Fibroblast of lung (primary cell): Measurements from ENCODE around the gene PIGA. TPM values are rescaled to one million over a fixed set of nuclear protein-coding genes. Genes with fewer than 3 reads are reported as not detected.
"Not testable (repeated sequence)": the region's sequence is repeated elsewhere in the genome, so short reads cannot be mapped to it uniquely, and the experiment has no call there.

Experiments used
- DNase-seq, 2 donors: peaks; one replicate each; pipeline versions ENCODE4 v3.0.0 to v3.0.0-alpha.2; 2010; ENCODE audit warnings: low read depth in 2 of 2
- H2AFZ ChIP-seq: 2 replicates; pipeline ENCODE4 v1.5.1; 2012; ENCODE audit warnings: low read length, control low read depth, inconsistent platforms
- H3K27ac ChIP-seq: 2 replicates; pipeline ENCODE4 v1.5.1; 2011; ENCODE audit warnings: low read length, control low read depth; ENCODE audit not compliant: insufficient read depth
- H3K27me3 ChIP-seq: 2 replicates; pipeline ENCODE4 v1.5.1; 2011; ENCODE audit warnings: mild to moderate bottlenecking, low read length; ENCODE audit not compliant: control insufficient read depth, insufficient read depth
- H3K36me3 ChIP-seq: 2 replicates; pipeline ENCODE4 v1.5.1; 2011; ENCODE audit warnings: low read length; ENCODE audit not compliant: control insufficient read depth, insufficient read depth
- H3K4me1 ChIP-seq: 2 replicates; pipeline ENCODE4 v1.5.1; 2011; ENCODE audit warnings: low read length; ENCODE audit not compliant: control insufficient read depth, insufficient read depth; ENCODE audit errors: extremely low read depth
- H3K4me2 ChIP-seq: 2 replicates; pipeline ENCODE4 v1.5.1; 2011; ENCODE audit warnings: low read length, control low read depth; ENCODE audit not compliant: insufficient read depth; ENCODE audit errors: extremely low read depth
- H3K4me3 ChIP-seq, 4 experiments: fragments of 200-600 bp in 1 of 4; sonication (generic) in 1 of 4; replicated peaks in 1 of 4; 2 replicates each; pipeline ENCODE4 v1.5.1; 2011 to 2016; ENCODE audit warnings: low read length in 4 of 4, low read depth in 3 of 4, mild to moderate bottlenecking in 3 of 4, control low read depth in 2 of 4, inconsistent platforms in 1 of 4, mixed read lengths in 1 of 4; ENCODE audit not compliant: insufficient read depth in 1 of 4; ENCODE audit errors: control extremely low read depth in 1 of 4
- H3K79me2 ChIP-seq: 2 replicates; pipeline ENCODE4 v1.5.1; 2012; ENCODE audit warnings: mild to moderate bottlenecking, low read length, inconsistent platforms; ENCODE audit not compliant: control insufficient read depth, insufficient read depth
- H3K9ac ChIP-seq: 2 replicates; pipeline ENCODE4 v1.5.1; 2011; ENCODE audit warnings: mild to moderate bottlenecking, low read length, control low read depth; ENCODE audit not compliant: insufficient read depth
- H3K9me3 ChIP-seq: 2 replicates; pipeline ENCODE4 v1.5.1; 2012; ENCODE audit warnings: low read depth, low read length; ENCODE audit not compliant: control insufficient read depth, insufficient read depth
- H4K20me1 ChIP-seq: 2 replicates; pipeline ENCODE4 v1.5.1; 2011; ENCODE audit warnings: low read length; ENCODE audit not compliant: control insufficient read depth, insufficient read depth; ENCODE audit errors: extremely low read depth
- CTCF ChIP-seq, 2 donors: IDR thresholded peaks in 1 of 2; conservative IDR thresholded peaks in 1 of 2; 1 replicate in 1 of 2; 2 replicates in 1 of 2; pipeline ENCODE4 v1.5.1; 2011 to 2012; ENCODE audit warnings: low read length in 2 of 2, control low read depth in 1 of 2, inconsistent platforms in 1 of 2, low read depth in 1 of 2, mild to moderate bottlenecking in 1 of 2
- EZH2 ChIP-seq: IDR thresholded peaks from 2 replicates; pipeline ENCODE4 v1.5.1; 2012; ENCODE audit warnings: low read length, control low read depth, mild to moderate bottlenecking; ENCODE audit errors: missing control alignments
- polyA plus RNA-seq, 2 donors: library from polyadenylated mRNA; depleted of rRNA in 1 of 2; stranded (reverse) in 1 of 2; unstranded in 1 of 2; fragments of >200 nt; gene quantifications; 2 replicates each; pipeline ENCODE4 v1.2.1, GENCODE V29; 2011 to 2012; ENCODE audit warnings: missing spikeins in 1 of 2
- total RNA-seq: library from RNA; depleted of rRNA; stranded (reverse); fragments of >200 nt; gene quantifications from 2 replicates; pipeline ENCODE4 v1.2.1, GENCODE V29; 2014

The PIGA gene
- total and polyA plus RNA-seq, 2 donors (not counting 1 experiment from before 2014, with no cell fraction given): 4.8 to 6.9 TPM

- H2AFZ ChIP-seq: no peak overlapping the region
- H3K4me2 ChIP-seq: no peak overlapping the region
- no peak overlapping the region for H3K27ac ChIP-seq
- H3K9ac ChIP-seq: no peak overlapping the region
- H3K36me3 ChIP-seq: no peaks in the 10 kb centered on the region
- H3K4me3 ChIP-seq: no peak overlapping the region
- no peaks in the 10 kb centered on the region for H4K20me1 ChIP-seq
- no peaks in the 10 kb centered on the region for H3K9me3 ChIP-seq
- H3K4me1 ChIP-seq: no peaks in the 10 kb centered on the region
- no peaks in the 10 kb centered on the region for H3K27me3 ChIP-seq
- DNase-seq: no peak
- TF ChIP-seq CTCF (conservative IDR thresholded peaks at IDR 0.05 in 1 of 2, IDR thresholded peaks at IDR 0.05 in 1 of 2; ENCODE audit: low read depth in 1 of 2, low read length in 2 of 2): no peak
- no peak for TF ChIP-seq EZH2
- H3K79me2 ChIP-seq: no peaks in the 10 kb centered on the region
Observed at GRCh38 chrX:15277604-15278003, 57.7 kb downstream of the PIGA start.

- TF ChIP-seq EZH2 (no peak), CTCF (conservative IDR thresholded peaks at IDR 0.05 in 1 of 2, IDR thresholded peaks at IDR 0.05 in 1 of 2; ENCODE audit: low read depth in 1 of 2, low read length in 2 of 2) (no peak)
- no peak overlapping the region for H3K27ac ChIP-seq
- H3K79me2 ChIP-seq: no peaks in the 10 kb centered on the region
- no peaks in the 10 kb centered on the region for H4K20me1 ChIP-seq
- no peak overlapping the region for H2AFZ ChIP-seq
- no peak overlapping the region for H3K9ac ChIP-seq
- no peak for DNase-seq
- no peaks in the 10 kb centered on the region for H3K9me3 ChIP-seq
- no peak overlapping the region for H3K4me2 ChIP-seq
- no peaks in the 10 kb centered on the region for H3K36me3 ChIP-seq
- H3K4me1 ChIP-seq: no peaks in the 10 kb centered on the region
- no peak overlapping the region for H3K4me3 ChIP-seq
- no peaks in the 10 kb centered on the region for H3K27me3 ChIP-seq
Observed at GRCh38 chrX:15274946-15275345, 60.4 kb downstream of the PIGA start.

GRCh38 chrX:15273275-15273674 is 62.0 kb downstream of the PIGA start:
- not testable (repeated sequence) for H3K4me2 ChIP-seq, H3K79me2 ChIP-seq, H3K4me1 ChIP-seq, H3K4me3 ChIP-seq, H3K27me3 ChIP-seq, H4K20me1 ChIP-seq, H3K36me3 ChIP-seq, H3K9ac ChIP-seq, H3K27ac ChIP-seq, H2AFZ ChIP-seq, H3K9me3 ChIP-seq, DNase-seq

GRCh38 chrX:15271757-15272156 is 63.6 kb downstream of the PIGA start:
- no peak for DNase-seq
- no peak overlapping the region for H3K4me3 ChIP-seq
- H3K9me3 ChIP-seq: no peaks in the 10 kb centered on the region
- no peak overlapping the region for H2AFZ ChIP-seq
- H3K4me1 ChIP-seq: no peaks in the 10 kb centered on the region
- H3K4me2 ChIP-seq: no peak overlapping the region
- H4K20me1 ChIP-seq: no peaks in the 10 kb centered on the region
- H3K36me3 ChIP-seq: no peaks in the 10 kb centered on the region
- H3K27ac ChIP-seq: no peak overlapping the region
- TF ChIP-seq CTCF (conservative IDR thresholded peaks at IDR 0.05 in 1 of 2, IDR thresholded peaks at IDR 0.05 in 1 of 2; ENCODE audit: low read depth in 1 of 2, low read length in 2 of 2) (no peak), EZH2 (no peak)
- H3K9ac ChIP-seq: no peak overlapping the region
- no peaks in the 10 kb centered on the region for H3K27me3 ChIP-seq
- no peaks in the 10 kb centered on the region for H3K79me2 ChIP-seq
